Middle frontal gyrus (tissue), 1 donor: ENCODE results near the gene TIGD3.

Experiments used
- DNase-seq: peaks from one replicate; pipeline ENCODE4 v3.0.0-alpha.2; 2015; ENCODE audit warnings: low spot score; ENCODE audit errors: extremely low spot score

TIGD3 gene

GRCh38 chr11:65389294-65389980 lies 34.9 kb downstream of the TIGD3 start:
- no peak for DNase-seq

GRCh38 chr11:65390099-65390941 lies 35.8 kb downstream of the TIGD3 start:
- DNase-seq, result no peak

DNA sequence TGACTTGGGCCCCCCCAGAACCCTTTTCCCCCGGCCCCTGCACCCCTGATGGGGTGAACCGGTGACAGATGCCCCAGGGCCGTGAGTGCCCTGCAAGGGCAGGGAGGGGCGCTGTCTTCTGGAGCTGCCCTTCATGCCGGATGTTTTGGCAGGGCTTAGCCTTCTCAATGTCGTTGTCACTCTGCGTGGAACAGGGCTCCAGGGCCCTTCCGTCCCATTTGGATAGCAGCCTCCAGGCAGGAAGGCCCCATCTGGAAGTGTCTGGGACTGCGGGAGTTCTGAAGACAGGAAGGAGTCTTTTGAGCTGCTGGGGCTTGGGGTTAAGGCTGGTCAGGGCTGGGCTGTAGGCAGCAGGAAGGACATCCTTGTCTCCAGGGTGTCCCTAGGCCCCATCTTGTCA lies 36.4 kb downstream of the TIGD3 start:
- DNase-seq, result no peak

DNA sequence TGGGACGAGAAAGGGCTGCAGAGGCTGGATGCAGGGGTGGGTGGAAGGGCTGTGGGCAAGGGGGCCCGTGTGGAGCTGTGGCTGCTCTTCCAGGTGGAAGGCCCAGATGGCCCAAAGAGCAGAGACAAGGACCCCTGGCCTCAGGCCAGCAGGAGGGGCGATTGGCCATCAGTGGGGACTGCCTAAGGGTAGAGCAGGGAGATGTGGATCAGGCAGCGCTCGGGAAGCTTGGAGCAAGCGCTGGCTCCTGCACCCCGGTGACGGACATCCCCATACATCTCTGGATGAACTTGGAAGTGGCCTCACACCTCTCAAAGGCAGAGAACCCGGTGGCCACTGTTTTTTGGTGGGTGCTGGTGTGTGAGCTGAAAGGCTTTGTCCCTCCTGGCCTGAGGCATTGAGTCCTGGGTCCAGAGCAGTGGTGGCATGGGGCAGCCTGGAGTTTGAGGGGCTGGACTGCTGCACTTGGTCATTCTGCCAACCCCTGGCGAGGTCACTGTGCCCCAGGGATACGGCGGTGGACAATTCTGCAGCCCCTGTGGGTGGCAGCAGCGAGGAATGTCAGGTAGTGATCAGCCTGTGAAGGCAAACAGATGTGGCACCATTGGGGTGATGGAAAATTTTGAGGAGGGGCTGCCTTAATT lies 37.8 kb downstream of the TIGD3 start:
- no peak for DNase-seq

DNA sequence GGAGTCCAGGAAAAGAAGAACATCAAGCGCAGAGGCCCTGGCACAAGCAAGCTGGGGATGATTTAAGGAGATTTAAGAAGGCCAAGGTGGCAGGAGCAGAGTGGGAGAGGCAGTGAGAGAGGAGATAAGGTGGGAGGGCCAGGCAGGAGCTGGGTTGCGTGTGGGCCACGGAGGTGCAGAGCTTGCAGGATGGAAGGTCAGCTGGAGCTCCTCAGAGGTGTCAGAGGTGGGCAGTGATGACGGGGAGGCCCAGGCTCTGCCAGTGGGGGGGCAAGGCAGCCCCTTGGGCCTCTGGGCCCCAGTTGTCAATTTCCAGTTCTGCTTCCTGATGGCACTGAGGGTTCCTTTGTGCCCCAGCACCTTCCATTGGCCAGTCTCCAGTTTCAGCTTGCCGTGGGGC lies 38.3 kb downstream of the TIGD3 start:
- no peak for DNase-seq

- DNase-seq, result no peak
Measured at GRCh38 chr11:65393513-65394079, 39.0 kb downstream of the TIGD3 start.

GRCh38 chr11:65394125-65394536 lies 39.6 kb downstream of the TIGD3 start:
- no peak for DNase-seq

DNA sequence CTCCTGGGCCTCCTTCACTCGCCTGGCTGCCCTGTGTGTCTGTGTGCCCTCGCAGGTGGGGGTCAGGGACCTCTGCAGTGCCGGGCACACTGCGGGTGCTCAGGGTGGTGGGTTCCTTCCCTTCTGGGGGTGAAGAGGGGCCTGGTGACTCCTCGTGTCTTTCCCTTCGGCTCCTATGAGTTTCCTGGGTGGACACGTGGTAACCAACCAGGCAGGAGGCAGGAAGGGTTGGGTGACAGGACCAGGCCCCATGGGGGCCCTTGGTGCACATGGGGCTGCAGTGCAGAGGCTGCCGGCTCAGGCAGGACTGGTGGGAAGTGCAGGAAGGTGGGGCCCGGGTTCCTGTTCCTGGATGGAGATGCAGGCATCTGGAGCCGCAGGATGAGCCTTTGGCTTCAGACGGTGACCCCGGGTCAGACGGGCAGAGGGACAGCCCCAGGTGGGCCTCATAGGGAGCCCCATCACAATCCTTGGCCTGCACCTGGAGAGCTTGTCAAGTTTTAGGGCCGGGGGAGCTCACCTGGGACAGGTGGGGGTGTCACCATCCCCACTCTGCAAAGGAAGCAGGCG lies 41.5 kb downstream of the TIGD3 start:
- DNase-seq, result no peak

DNA sequence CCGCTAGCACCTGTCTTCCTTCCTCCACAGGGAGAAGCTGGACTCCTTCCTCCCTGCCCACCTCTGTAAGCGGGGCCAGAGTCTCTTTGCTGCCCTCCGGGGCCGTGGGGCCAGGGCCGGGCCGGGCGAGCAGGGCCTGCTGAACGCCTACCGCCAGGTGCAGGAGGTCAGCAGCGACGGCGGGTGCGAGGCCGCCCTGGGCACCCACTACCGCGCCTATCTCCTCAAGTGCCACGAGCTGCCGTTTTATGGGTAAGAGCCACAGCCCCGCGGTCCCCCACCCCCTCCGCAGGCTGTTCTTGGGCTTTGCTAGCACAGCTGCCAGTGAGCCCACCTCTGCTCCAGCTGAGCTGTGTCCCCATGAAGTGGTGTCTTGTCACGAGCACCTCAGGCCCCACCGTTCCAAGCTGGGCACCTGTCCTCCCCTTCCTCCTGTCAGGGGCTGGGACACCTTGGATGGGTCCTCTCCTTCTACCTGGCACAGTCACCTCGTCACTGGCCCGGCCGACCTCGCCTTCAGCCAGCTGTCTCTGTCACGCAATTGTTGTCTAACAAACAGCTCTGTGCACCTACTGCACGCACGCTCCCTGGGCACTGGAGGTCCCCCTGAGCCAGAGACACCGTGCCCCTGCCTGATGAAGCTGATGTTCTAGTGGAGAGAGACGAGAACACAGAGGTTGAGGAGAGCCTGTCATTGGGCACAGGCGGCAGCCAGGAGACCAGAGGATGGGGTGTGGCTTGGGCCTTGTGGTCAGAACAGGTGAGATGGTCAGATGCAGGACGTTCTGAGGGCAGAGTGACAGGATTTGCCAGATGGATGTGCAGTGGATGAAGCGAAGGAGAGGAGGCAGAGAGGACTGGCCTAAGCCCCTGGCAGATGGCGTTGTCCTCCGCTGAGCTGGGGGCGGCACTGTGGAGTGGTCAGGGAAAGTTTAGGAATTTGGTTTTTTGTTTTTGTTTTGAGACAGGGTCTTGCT lies 42.5 kb downstream of the TIGD3 start:
- DNase-seq, result no peak

DNA sequence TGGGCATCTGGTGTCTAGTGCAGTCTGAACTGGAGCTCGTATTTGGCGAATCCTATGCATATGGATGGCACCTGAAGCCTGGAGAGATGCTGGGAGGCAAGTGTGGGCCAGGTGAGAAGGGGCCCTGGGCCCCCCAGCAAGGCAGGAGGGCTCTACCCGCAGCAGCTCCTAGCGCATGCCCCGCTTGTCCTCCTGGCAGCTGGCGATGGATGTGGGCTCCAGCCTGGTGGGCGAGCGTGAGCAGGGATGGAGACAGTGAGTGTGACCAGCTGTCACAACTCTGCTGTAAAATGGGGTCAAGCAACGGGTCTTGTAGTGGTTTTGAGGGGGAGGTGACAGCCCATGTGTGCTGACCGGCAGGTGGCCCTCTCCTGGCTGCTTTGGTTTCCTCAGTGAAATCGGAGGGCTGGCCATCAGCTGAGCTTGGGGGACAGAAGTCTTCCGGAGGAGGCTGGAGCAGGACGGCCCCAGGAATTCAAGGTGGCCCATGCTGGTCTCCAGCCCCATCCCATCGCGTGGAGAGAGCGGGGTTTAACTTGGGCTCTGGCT lies 43.9 kb downstream of the TIGD3 start:
- DNase-seq, result no peak

- DNase-seq, result no peak
Measured at GRCh38 chr11:65399249-65399648, 44.7 kb downstream of the TIGD3 start.

GRCh38 chr11:65399845-65400244 lies 45.3 kb downstream of the TIGD3 start:
- no peak for DNase-seq

DNA sequence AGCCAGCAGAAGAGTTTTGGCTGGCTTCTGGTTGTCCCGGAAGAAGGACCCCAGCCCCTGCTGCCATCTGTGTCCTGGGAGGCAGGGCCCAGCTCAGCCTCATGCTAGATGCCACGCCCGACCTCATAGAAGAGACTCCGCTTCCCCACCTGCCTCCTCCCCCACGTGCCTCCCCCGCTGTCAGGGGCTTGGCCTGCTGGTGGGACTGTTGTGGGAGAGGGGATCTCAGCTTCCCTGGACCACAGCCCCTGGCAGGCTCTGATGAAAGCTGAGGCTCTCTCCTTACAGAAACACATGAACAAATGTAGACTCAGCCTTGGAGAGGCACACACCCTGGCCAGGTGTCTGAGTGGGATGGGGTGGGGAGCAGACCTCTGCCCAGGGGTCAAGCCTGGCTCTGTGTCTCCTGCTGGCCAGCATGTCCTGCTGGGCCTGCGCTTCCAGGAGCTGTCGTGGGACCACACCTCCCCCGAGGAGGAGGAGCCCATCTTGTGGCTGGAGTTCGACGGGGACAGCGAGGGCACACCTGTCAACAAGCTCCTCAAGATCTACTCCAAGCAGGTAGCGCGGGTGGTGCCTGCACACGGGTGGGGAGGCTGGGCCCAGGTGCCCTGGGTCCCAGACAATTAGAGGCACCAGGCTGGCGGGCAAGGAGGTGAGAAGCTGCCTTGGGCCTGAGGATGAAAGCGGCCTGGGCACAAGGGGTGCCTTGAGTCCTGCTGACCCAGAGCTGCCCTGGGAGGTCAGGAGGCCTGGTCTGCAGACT lies 45.9 kb downstream of the TIGD3 start:
- DNase-seq, result no peak

- no peak for DNase-seq
Measured at GRCh38 chr11:65401073-65401802, 46.7 kb downstream of the TIGD3 start.

DNA sequence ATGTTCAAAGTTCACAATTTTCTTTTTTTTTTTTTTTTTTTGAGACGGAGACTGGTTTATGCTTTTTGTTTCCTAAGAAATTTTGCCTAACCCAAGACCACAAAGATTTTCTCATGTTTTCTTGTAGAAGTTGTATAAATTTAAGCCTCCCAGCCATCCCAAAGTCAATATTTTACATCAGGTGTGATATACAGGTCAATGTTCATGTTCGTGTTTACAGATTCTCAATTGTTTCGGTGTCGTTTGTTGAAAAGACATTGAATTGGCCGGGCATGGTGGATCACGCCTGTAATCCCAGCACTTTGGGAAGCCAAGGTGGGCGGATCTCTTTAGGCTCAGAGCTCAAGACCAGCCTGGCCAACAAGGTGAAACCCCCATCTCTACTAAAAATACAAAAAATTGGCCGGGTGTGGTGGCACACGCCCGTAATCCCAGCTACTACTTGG lies 47.3 kb downstream of the TIGD3 start:
- no peak for DNase-seq

GRCh38 chr11:65402790-65403189 lies 48.2 kb downstream of the TIGD3 start:
- DNase-seq, result no peak

- DNase-seq, result no peak
Measured at GRCh38 chr11:65403607-65404121, 49.1 kb downstream of the TIGD3 start.

- DNase-seq, result no peak
Measured at GRCh38 chr11:65404210-65404609, 49.7 kb downstream of the TIGD3 start.
